GM18517 (cell line): ENCODE measurements around the gene SMIM34.
"Not testable (repeated sequence)": the region's sequence is repeated elsewhere in the genome, so short reads cannot be mapped to it uniquely, and the experiment has no call there.

Experiments
- ATAC-seq: cut with Tn5 transposase; IDR thresholded peaks from one replicate; pipeline ENCODE4 v1.9.1; 2021; ENCODE audit warnings: mild to moderate bottlenecking, moderate library complexity; ENCODE audit not compliant: unreplicated experiment

The SMIM34 gene

DNA sequence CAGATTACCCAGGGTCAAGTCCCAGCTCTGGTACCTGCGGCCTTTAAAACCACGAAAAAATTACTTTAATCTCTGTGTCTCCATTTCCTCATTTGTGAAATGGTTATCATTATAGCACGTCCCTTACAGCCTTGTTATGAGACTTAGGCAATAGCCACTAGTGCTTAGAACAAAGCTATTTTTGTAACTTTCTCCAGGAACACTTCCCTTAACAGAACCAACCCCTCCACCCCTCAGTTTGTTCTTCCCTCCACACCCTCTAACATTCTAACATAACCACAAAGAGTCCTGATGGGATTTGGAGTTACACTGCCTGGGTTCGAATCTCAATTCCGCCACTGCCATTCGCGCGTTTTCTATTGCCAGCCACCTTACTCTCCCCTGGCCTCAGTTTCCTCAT lies 49.3 kb downstream of the SMIM34 start:
- not testable (repeated sequence) for ATAC-seq

DNA sequence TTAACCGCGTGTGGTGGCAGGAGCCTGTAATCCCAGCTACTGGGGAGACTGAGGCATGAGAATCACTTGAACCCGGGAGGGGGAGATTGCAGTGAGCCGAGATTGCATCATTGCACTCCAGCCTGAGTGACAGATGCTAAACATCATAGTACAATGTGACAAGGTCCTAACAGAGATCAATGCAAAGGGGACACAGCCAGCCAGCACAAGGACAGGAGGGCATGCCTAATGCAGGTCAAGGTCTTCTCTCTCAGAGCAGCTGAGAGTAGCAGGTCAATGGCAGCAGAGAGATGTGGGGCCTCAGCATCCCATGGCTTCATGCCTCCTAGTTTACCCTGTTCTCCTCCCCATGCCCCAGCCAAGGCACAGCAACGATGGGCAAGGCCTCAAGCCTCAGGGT lies 51.4 kb downstream of the SMIM34 start:
- no peak for ATAC-seq

DNA sequence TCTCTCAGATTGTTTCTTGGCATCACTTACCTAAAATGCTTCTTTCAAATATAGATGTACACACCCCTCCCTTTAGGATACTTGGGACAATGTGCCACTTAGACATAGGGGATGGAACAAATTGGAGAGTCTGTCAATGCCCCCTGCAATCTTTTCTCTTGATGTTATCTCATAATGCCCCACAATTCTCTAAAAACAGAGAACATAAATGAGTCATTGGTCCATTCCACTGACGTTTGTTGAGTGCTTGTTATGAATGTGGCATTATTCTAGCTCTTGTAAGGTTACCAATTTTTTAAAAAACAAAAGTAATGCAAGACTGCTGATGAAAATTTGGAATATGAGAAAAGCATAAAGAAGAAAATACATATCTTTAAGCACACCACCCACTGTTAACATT lies 54.0 kb downstream of the SMIM34 start:
- no peak for ATAC-seq
